ENCODE data around the gene KCNQ4.

Gene KCNQ4

DNA sequence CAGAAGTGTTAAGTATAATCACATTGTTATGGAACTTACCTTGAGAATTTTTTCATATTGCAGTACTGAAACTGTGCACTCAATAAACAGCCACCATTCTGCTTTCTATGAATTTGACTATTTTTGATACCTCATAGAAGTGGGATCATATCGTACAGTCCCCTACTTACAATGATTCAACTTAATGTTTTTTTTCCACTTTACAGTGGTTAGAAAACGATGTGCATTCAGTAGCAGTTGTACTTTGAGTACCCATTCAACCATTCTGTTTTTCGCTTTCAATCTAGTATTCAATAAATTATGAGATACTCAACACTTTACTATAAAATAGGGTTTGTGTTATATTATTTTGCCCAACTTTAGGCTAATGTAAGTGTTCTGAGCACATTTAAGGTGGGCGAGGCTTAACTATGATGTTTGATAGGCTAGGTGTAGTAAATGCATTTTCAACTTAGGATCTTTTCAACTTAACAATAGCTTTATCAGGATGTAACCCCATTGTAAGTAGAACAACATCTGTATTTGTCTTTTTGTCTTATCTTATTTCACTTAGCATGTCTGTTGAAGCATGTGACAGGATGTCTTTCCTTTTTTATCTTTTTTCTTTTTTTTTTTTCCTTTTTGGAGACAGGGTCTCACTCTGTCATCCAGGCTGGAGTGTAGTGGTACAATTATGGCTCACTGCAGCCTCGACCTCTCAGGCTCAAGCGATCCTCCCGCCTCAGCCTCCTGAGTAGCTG, 42.4 kb upstream of the KCNQ4 start:
- DNase-seq (ENCODE audit: low read depth in 1 of 2, low spot score in 1 of 2): no peak
- no peak overlapping the region for H3K27ac ChIP-seq (replicated peaks)
- H3K4me3 ChIP-seq (replicated peaks; ENCODE audit: insufficient read depth, low read length): no peak overlapping the region
- TF ChIP-seq GABPA (IDR thresholded peaks at IDR 0.05; ENCODE audit: low read depth) (no peak), SPI1 (IDR thresholded peaks at IDR 0.05; ENCODE audit: borderline replicate concordance, low read depth) (no peak)
- TF ChIP-seq, protein P1, sequence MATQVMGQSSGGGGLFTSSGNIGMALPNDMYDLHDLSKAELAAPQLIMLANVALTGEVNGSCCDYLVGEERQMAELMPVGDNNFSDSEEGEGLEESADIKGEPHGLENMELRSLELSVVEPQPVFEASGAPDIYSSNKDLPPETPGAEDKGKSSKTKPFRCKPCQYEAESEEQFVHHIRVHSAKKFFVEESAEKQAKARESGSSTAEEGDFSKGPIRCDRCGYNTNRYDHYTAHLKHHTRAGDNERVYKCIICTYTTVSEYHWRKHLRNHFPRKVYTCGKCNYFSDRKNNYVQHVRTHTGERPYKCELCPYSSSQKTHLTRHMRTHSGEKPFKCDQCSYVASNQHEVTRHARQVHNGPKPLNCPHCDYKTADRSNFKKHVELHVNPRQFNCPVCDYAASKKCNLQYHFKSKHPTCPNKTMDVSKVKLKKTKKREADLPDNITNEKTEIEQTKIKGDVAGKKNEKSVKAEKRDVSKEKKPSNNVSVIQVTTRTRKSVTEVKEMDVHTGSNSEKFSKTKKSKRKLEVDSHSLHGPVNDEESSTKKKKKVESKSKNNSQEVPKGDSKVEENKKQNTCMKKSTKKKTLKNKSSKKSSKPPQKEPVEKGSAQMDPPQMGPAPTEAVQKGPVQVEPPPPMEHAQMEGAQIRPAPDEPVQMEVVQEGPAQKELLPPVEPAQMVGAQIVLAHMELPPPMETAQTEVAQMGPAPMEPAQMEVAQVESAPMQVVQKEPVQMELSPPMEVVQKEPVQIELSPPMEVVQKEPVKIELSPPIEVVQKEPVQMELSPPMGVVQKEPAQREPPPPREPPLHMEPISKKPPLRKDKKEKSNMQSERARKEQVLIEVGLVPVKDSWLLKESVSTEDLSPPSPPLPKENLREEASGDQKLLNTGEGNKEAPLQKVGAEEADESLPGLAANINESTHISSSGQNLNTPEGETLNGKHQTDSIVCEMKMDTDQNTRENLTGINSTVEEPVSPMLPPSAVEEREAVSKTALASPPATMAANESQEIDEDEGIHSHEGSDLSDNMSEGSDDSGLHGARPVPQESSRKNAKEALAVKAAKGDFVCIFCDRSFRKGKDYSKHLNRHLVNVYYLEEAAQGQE (IDR thresholded peaks at IDR 0.05; ENCODE audit: insufficient replicate concordance, low read depth): no peak
- H3K27me3 ChIP-seq (ENCODE audit: insufficient read depth, poor library complexity, severe bottlenecking): no peaks in the 10 kb centered on the region

DNA sequence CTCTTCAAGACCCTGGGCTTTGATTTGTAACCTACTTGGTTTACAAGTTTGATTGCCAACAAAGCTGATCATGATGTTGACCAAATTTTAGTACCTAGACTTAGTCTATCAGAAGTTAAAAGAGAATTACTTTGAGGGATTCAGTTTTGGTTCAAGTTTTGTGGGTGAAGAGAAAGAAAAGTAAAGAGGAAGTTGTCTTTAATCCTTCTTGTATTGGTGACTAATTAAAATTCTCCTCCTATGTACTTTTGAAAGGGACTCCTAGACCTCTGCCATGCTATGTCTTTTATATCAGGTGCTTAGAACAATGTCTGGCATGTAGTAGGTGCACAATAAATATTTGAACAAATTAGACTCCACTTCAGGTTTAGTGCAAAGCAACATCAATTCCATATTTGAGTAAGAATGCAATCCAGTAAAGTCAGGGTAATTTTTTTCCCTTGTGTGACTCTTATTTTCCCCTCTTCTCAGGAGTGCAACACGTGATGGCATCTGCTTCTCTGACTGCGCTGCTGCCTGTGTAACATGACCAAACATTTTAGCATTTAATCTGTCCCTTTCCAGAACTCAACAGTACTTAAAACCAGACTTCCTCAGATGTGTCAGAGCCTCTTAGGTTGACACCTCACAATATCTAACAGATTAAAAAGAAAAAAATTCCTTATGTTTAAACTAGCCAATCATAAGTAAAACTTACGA, 41.1 kb upstream of the KCNQ4 start:
- TF ChIP-seq, protein P1 (IDR thresholded peaks at IDR 0.05; ENCODE audit: insufficient replicate concordance, low read depth): no peak
- TF ChIP-seq GABPA (IDR thresholded peaks at IDR 0.05; ENCODE audit: low read depth): no peak
- no peak for TF ChIP-seq POLR2AphosphoS5 (IDR thresholded peaks at IDR 0.05; ENCODE audit: low read depth)
- TF ChIP-seq, protein P2, sequence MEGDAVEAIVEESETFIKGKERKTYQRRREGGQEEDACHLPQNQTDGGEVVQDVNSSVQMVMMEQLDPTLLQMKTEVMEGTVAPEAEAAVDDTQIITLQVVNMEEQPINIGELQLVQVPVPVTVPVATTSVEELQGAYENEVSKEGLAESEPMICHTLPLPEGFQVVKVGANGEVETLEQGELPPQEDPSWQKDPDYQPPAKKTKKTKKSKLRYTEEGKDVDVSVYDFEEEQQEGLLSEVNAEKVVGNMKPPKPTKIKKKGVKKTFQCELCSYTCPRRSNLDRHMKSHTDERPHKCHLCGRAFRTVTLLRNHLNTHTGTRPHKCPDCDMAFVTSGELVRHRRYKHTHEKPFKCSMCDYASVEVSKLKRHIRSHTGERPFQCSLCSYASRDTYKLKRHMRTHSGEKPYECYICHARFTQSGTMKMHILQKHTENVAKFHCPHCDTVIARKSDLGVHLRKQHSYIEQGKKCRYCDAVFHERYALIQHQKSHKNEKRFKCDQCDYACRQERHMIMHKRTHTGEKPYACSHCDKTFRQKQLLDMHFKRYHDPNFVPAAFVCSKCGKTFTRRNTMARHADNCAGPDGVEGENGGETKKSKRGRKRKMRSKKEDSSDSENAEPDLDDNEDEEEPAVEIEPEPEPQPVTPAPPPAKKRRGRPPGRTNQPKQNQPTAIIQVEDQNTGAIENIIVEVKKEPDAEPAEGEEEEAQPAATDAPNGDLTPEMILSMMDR (IDR thresholded peaks at IDR 0.05; ENCODE audit: insufficient read depth, low read length): no peak
- Histone ChIP-seq H3K27ac (replicated peaks) (no peak overlapping the region), H3K27me3 (ENCODE audit: insufficient read depth, poor library complexity, severe bottlenecking) (no peaks in the 10 kb centered on the region), H3K4me3 (replicated peaks; ENCODE audit: insufficient read depth, low read length) (no peak overlapping the region)
- DNase-seq (ENCODE audit: low read depth in 1 of 2, low spot score in 1 of 2): no peak

DNA sequence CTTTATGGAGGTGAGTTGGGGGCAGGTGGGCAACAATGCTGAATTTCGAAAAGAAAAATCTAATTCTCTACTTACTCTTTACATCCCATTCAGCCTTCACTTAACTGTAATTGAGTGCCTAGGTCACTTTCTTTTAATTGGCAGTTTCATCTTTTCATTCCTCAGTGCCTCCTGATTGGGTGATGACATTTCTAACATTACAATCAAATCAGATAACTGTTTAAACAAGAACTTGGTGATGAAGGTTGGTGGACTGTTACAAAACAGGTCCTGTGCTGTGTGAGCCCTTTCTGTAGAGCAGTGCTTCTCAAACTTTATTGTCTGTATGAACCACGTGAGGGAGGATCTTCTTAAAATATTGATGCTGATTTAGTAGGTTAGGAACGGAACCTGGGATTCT, 40.1 kb upstream of the KCNQ4 start:
- no peak for DNase-seq (ENCODE audit: low read depth in 1 of 2, low spot score in 1 of 2)
- no peaks in the 10 kb centered on the region for H3K27me3 ChIP-seq (ENCODE audit: insufficient read depth, poor library complexity, severe bottlenecking)
- TF ChIP-seq, protein P2 (IDR thresholded peaks at IDR 0.05; ENCODE audit: insufficient read depth, low read length): no peak
- TF ChIP-seq, protein P1 (IDR thresholded peaks at IDR 0.05; ENCODE audit: insufficient replicate concordance, low read depth): no peak
- TF ChIP-seq GABPA (IDR thresholded peaks at IDR 0.05; ENCODE audit: low read depth): no peak
- TF ChIP-seq POLR2AphosphoS5 (IDR thresholded peaks at IDR 0.05; ENCODE audit: low read depth): no peak
- TF ChIP-seq SPI1 (IDR thresholded peaks at IDR 0.05; ENCODE audit: borderline replicate concordance, low read depth): no peak
- no peak overlapping the region for H3K27ac ChIP-seq (replicated peaks)
- H3K4me3 ChIP-seq (replicated peaks; ENCODE audit: insufficient read depth, low read length): no peak overlapping the region
